HG03108 (cell line): Measurements from ENCODE around the gene LACTBL1.

ENCODE experiments used
- ATAC-seq: cut with Tn5 transposase; IDR thresholded peaks from one replicate; pipeline ENCODE4 v1.9.1; 2021; ENCODE audit warnings: moderate library complexity; ENCODE audit not compliant: unreplicated experiment

The LACTBL1 gene

DNA sequence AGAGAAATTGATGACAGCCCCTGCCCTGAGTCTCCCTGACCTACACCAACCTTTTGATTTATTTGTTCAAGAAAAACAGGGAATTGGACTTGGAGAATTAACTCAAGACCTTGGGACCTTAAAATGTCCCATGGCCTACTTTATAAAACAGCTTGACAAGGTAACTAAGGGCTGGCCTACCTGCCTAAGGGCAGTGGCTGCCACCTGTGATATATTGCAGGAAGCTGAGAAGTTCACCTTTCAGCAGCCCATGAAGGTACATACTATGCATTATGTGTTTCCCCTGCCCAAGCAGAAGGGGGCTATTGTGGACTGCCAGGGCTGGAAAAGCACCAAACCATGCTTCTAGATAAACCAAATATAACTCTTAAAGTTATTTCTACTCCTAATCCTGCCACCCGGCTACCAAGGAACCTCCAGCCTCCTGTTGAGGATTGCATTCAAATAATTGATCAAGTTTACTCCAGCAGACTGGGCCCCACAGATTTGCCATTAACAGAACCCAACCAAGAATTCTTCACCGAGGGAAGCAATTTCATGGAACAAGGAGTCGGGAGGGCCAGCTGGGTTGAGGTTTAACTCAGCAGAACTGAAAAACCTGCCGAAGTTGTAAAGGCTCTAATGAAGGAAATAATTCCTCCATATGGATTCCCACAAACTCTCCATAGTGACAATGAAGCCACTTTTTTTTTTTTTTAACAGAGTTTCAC, 28.2 kb downstream of the LACTBL1 start:
- ATAC-seq = no peak

DNA sequence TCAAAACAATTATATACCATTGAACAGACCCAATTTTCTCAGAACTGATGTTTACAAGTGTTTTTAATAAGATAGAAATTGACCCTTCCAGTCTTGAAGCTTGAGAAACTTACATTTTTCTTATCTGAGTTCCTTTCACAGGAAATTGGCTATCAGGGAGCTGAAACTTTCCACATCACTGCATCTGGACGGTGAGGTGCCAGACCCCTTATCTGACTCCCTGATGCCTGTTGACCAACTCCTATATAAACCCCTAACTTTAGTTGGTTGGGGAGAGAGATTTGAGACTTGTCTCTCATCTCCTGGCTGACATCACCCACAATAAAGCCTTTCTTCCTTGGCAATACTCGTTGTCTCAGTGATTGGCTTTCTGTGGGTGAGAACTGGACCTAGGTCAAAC, 31.4 kb downstream of the LACTBL1 start:
- ATAC-seq = no peak

DNA sequence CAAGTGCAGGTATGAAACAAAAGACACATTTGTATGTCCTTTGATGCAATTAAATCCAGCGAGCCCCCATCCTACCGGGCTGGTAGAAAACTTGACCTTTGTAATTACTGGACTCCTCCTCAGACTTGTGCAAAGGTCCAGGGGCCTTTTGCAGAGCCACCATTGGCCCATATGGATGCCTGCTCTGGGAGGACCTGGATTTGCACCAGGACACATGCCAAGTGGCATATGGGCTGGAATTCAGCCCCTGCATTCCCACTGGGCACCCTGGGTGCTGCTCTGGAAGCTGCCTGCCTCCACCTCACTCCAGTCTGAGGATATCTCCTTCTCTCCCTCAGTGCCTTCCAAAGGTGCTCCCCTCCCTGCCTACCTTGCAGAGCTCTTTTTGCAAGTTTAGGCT, 36.0 kb downstream of the LACTBL1 start:
- ATAC-seq = no peak

DNA sequence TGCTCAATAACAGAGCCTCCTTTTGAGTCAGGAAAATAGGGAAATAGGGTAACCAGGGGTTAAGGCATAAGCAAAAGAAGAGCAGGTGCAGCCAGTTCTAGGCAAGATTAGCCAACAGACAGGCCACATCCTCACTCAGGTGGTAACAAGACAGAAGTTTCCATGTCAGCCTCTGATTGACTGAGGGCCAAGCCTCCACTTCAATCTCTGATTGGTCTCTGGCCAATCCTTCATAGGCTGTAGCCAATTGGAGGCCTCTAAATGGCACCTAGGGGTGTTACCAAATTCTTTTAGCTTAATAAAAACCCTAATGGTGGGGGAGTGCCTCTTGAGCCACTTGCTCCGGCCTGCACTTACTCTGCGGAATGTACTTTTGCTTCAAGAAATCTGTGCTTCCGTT, 37.2 kb downstream of the LACTBL1 start:
- no peak for ATAC-seq

DNA sequence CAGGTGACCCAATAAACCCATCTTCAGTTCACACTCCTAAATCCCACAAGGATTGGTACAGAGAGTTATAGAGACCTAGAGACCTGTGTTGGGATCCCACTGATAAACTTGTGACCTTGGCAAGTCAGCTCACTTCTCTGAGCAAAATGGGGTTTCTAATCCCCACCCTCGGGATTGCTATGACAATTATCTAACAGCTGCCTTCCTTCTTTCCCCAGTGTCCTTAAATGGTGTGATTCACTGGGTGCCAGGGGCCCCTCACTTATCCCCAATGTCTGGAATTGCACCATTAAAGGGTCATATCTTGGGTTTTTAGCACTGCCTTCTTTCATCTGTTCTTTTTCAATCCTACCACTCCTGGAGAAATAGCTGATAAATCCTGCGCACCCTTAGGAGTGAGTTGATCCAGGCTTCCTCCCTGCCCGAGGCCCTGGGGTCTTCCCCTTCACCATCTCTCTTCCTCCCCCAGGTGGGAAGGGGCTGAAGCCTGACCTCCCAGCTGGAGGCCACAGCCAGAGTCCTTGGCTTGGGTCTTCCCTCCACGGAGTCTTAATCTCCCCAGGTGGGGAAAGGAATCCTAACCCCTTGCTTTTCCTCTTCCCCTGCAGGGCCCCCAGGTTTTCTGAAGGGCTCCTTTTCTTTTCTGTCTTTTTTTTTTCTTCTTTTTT, 39.7 kb downstream of the LACTBL1 start:
- no peak for ATAC-seq

DNA sequence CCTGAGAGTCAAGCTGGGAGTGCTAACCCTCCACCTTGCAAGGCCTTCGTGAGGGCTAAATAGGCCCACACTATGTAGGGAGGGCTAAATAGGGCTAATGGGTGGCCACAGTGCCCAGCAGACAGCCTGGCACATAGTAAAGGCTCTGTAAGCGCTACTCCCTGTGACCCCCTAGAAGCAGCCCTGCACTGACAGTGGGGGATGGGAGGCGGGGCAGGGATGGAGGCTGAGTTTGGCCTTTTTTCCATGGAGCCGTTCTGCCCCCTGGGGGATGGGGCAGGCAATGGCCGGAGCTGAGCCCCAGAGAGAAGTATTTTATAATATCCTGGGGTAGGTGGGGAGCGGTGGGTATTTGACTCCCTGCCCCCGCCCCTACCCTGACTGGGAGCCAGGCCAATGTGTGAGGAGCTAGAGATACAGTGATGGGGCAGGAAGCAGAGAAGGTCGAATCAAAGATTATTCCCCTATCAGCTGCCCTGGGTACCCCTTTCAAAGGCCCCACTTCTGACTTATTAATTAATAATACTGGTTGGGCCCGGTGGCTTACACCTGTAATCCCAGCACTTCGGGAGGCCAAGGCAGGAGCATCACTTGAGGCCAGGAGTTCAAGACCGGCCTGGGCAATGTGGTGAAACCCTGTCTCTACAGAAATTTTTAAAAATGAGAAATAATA, 42.3 kb downstream of the LACTBL1 start:
- ATAC-seq = no peak

DNA sequence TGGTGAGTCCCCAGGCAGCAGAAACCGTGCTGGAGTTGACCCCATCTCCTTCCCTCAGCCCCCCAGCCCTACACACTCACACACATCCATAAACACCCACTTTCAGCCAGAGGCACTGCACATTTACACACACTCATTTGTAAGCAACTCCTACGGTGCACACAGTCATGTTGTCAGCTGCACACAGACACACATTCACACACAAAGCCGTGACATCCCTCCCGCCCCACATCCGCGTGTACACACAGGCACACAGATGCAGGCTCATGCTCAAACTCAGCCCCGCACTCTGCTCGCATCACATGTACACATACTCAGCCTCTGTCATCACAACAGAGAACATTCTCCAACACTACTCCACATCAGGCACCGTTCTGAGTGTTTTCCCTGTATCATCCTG, 47.6 kb downstream of the LACTBL1 start:
- ATAC-seq = no peak

DNA sequence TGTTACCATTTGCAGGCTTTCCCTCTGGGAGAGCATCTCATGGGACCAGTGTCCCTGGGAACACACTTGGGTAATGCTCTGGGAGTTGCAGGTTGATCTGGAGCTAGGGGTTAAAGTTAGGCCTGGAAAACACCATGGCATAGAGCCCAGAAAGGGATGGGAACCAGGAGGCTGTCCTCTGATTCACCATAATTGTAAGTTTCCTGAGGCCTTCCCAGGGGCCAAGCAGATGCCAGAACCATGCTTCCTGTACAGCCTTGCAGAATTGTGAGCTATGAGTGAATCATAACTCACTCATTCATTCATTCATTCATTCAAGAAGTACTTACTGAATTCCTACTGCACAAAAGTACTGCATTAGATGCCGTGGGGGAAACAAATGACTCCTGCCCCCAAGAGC, 50.0 kb downstream of the LACTBL1 start:
- no peak for ATAC-seq

DNA sequence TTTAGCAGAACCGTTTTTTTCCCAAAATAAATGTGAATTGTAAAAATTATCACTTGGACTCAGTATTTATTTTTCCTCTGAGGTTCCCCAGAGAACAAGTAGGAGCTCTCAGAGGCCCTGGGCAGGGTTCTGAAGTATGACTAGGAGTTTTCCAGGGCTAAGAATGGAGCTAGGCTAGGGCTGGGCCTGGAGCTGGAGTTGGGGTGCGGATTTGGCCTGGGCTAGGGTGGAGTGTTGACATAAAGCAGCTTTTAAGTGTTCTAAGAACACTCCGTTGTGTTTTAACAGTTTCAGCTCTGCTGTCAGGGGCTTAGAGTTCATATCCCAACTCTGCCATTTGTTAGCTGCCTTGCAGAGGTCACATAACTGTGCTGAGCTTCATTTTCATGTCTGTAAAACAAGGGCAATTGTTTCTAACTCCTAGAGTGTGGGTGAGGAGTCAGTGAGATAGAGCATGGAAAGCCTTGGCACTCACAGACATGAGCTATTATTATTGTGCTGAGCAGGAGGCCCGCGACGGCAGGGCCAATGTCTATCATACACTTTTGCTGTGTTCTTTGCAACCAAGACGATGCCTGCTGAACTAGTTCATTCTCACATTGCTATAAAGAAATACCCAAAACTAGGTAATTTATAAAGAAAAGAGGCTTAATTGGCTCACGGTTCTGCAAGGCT, 51.1 kb downstream of the LACTBL1 start:
- no peak for ATAC-seq

DNA sequence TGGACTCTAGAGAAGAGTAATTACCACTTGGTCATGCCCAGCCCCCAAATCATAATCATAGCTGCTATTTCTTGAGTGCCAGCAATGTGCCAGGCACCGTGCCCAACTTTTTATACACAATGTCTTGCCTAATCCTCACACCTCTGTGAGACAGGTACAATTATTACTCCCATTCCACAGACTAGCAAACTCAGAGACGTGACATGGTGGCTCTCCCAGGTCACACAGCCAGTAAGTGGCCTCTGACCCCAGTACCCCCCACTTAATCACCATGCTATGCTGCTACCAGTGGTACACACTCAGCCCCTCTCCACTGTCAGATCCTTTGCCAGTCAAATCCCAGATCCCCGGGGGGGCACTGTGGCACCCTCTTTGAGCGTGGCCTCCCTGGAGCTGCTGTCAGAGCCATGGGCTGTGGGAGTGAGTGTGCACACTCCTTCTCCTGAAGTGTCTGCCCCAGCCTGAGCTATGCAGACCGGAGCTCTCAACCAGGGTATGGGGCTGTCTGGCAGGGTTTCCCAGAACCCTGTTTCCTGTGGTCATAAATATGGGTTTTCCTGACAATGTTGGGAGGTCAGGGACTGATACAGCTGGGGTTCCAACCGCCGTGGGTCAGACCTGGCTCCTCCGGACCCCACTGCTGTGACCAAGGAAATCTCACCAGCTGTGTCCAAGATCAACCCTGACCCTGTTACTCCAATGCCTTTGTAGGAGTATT, 51.8 kb downstream of the LACTBL1 start:
- no peak for ATAC-seq

DNA sequence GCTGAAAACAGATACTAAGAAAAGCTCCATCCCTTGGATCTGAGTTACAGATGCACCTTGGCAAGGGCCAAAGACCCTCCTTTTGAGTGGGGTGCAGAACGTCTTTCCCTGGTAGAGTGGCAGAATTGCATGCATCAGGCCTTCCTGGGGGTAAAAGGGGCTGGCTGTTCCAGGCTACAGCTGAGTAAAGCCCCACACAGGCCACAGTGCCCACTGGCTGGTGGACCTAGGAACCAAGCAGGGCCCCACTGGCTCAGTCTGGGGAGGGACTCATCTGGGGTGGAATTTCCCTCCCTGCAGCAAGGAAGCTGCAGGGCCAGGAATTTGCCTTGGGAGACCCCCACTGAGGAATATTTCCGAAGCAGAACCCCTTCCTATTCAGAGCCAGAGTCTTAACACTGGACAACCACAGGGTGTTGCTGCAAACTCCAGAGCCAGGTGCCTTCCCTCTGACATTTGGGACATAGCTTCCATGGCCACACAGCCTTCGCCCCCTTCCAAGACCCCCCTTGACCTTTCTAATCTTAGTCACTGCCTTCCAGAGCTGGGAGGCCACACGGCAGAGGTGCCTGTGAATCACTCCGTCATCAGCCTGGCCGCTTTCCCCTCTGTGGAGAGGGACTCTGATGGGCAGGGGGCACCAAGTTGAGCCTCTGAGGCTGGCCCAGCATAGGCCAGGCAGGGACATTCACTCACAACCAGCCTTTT, 52.5 kb downstream of the LACTBL1 start:
- ATAC-seq = no peak

DNA sequence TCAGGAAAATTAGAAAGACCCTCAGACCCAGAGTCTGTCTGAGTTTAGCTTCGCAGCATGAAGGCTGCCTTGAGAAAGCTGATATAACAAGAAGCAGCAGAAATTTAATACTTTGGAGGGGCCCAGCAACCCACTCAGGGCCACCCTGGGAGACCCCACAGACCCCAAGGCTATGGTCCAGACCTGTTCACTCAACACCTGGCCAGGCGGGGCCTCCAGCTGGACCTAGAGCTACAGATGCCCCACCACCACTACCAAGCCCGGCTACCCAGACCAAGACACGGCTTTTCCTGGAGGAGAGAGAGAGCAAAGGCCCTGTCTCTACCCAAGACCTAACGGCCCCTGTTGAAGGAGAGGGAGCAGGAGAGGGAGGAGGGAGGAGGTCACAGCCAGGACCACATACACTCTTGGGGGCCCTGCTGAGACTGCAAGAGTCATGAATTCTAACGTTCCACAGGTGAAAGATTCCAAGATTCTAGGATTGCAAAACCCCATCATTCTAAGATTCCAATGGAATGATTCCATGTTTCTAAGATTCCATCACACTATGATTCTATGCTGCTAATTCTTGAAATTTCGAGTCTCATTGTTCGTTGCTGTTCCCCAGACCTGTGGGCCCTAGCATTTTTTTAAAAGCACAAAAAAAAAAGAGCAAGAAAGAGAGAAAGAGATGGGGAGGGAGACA, 53.2 kb downstream of the LACTBL1 start:
- no peak for ATAC-seq

DNA sequence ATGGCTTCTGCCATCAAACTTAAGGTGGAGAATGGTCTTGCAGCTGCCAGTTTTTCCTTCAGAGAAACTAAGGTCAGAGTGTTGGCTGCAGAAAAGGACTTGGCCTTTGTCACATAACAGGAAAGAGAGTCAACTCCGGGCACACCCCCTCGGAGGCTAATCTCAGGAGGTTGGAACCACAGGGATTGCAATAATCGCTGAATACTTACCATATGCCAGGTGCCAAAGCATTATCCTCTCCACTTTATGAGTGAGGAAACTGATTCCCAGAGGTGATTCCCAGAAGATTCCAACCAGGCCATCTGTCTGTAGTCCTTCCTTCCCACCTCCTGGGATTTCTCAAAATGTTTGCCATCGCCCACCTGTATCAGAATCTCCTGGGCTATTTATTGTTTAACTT, 54.0 kb downstream of the LACTBL1 start:
- ATAC-seq = no peak

DNA sequence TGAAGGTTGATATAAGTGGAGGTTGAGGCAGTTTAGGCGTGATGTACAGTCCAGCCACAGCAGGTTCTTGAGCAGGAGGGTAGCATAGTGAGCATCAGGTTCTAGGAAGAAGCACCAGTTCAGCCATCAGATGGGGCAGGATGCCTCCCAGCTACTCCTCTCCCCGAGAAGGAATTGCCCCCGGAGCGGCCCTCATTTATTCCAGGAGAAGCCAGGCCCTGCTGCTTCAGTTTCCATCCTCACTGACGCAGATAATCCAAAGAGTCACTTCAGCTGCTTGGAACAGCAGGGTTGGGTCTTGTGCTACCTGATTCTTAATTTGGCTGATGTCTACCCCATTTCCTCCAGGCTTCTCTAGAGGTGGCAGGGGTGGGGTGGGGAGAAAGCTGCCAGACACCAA, 54.7 kb downstream of the LACTBL1 start:
- no peak for ATAC-seq

DNA sequence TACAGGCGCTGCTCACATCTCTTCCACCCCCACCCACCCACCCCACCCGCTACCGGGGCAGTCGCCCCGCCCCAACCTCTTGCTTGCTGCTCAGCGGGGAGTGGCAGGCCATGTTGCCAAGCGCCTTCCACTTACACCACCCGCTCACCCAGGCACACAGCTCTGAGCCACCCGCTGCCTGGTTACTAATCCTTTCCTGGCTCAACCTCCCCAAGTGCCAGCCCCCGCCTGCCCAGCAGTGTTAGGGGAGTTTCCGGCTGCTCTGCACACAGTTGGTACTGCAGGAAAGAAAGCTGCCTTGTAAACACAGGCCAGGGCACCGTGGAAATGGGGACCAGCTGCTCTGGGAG, 56.2 kb downstream of the LACTBL1 start:
- ATAC-seq = no peak

DNA sequence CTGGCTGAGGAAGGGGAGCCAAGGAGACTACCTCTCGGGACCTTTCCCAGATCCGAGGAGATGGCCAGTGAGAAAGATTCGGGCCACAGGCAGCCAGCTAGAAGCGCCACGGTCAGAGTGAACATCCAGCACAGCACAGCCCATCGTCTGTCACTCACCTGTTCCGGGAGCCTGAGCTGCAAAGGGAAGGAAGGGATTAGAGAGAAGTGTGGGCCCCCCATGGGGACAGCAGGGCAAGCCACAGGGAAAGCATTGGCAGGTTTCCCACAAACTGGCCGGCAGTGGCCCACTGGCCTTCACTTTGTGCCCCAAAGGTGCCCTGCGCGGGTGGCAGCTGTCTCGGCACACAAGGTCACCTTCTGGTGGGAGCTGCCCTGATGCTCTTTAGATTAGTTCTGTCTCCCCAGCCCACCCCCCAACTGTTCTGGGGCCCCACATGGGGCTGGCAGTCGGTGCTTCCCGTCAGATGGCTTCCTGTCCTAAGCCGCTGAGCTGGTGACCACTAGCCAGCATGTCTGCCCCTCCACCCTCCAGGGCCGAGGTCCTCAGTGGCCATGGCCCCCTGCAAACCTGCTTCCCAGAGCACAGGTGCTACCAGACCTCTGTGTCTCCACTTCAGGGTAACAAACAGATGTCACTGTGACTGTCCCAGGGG, 56.7 kb downstream of the LACTBL1 start:
- no peak for ATAC-seq

DNA sequence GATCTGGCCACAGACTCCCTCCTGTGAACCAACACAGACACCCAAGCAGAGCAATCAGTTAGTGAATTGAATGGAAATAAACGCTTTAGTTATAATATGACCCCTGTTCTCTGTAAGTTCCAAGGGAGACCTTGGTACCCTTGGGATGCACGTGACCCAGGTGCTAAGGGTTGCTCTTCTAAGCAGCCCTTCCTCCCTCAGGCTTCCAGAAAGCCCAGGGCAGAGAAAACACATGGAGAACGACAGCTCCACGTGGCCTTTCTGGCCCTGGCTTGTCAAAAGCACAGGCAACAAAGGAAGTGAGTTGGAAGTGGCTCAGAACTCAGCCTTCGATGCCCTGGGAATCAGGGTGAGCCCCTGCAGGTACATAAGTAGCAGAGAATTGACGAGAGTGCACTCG, 57.4 kb downstream of the LACTBL1 start:
- ATAC-seq = no peak

DNA sequence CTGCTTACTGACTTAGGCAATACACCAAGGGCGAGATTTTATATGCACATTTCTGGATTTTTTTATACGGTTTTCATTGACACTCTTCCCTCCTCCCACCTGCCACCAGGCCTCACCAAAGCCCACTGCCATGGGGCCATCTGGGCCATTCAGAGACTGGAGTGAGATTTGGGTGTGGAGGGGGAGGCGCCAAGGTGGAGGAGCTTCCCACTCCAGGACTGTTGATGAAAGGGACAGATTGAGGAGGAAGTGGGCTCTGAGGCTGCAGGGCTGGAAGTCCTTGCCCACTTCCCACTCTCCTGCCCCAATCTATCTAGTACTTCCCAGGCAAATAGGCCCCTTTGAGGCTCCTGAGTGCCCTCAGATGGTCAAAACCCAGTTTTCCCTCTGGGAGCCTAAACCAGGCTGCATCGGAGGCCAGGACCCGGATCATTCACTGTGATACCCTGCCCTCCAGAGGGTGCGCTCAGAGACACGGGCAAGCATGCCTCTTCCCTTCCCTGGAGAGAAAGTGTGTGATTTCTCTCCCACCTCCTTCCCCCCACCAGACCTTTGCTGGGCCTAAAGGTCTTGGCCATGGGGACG, 57.9 kb downstream of the LACTBL1 start:
- no peak for ATAC-seq

DNA sequence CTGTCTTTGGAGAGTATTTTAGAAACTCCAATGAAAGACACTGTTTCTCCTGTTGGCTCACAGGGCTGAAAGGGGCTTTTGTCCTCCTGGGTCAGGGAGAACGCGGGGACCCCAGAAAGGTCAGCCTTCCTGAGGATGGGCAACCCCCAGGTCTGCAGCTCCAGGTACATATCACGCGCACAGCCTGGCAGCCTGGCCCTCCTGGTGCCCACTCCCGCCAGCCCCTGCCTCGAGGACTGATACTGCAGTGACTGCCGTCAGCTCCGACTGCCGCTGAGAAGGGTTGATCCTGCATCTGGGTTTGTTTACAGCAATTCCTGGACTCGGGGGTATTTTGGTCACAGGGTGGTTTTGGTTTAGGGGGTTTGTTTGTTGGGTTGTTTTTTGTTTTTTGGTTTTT, 58.5 kb downstream of the LACTBL1 start:
- ATAC-seq = no peak
